Measurements from ENCODE around the gene ERFL. TPM values are rescaled to one million over a fixed set of nuclear protein-coding genes. Genes with fewer than 3 reads are reported as not detected.

The ERFL gene
- total RNA-seq, 2 experiments from 2014 or later: 7.7 to 8.9 TPM

DNA sequence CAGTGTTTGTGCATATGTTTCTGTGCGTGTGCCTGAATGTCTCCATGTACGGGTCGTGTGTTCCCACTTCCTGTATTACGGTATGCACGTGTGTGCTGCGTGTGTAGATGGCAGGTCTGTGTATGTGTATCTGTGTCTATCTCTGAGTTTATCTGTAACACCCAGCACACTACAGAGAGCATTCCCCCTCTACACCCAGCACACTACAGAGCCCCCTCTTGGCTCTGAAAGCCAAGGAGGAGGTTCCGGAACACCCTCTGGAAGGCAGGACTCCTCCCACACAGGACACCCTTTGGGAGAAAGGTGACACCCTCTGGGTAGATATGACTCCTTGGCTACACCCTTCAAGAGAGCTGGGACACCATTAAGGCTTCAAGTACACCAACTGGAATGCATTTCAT lies 2.1 kb upstream of the ERFL start:
- POLR2A ChIA-PET: interaction anchor here (0.8 to 4.7 kb wide), 7 partner anchors 13 to 70 kb away, joined by 3 to 62 read pairs (median 7); partner anchors contain the start of genes ARHGEF1 and RPS19
- Histone ChIP-seq H3K36me3 (ENCODE audit: insufficient read depth, low read length) (no peaks in the 10 kb centered on the region), H3K9me3 (ENCODE audit: control insufficient read depth in 1 of 2, insufficient read depth in 1 of 2, low read length in 2 of 2) (no peaks in the 10 kb centered on the region), H3K27ac (ENCODE audit: low read depth in 1 of 2, low read length in 2 of 2) (no peak overlapping the region), H3K27me3 (ENCODE audit: control insufficient read depth in 1 of 2, insufficient read depth in 2 of 2, low read length in 2 of 2) (no peaks in the 10 kb centered on the region), H3K4me3 (ENCODE audit: low read length) (no peak overlapping the region), H3K4me1 (ENCODE audit: insufficient read depth, low read length) (peaks cover 50% of the 10 kb centered on the region)
- Mint-ChIP-seq H3K27me3 (no peaks in the 10 kb centered on the region), H3K9me3 (no peaks in the 10 kb centered on the region), H3K4me3 (peak overlapping the region; percentile 82), H3K27ac (peak overlapping the region; percentile 86), H3K4me1 (ENCODE audit: low read depth) (peaks cover 53% of the 10 kb centered on the region), H3K36me3 (ENCODE audit: low read depth) (peaks cover 6% of the 10 kb centered on the region)
- peak; percentile 19 for ATAC-seq (ENCODE audit: poor library complexity)
- no peak for DNase-seq
- intact Hi-C loops (cut with DNase I, micrococcal nuclease): loop anchor here in 1 of 2 experiments (5.0 kb wide), 1 partner anchor 58 kb away; no protein-coding TSS in a partner anchor
- CTCF ChIA-PET: interaction anchor here (1.8 to 2.5 kb wide), 3 partner anchors 57 to 71 kb away, joined by 6 to 9 read pairs (median 9); partner anchors contain the start of gene RPS19
- TF ChIP-seq, protein P1, sequence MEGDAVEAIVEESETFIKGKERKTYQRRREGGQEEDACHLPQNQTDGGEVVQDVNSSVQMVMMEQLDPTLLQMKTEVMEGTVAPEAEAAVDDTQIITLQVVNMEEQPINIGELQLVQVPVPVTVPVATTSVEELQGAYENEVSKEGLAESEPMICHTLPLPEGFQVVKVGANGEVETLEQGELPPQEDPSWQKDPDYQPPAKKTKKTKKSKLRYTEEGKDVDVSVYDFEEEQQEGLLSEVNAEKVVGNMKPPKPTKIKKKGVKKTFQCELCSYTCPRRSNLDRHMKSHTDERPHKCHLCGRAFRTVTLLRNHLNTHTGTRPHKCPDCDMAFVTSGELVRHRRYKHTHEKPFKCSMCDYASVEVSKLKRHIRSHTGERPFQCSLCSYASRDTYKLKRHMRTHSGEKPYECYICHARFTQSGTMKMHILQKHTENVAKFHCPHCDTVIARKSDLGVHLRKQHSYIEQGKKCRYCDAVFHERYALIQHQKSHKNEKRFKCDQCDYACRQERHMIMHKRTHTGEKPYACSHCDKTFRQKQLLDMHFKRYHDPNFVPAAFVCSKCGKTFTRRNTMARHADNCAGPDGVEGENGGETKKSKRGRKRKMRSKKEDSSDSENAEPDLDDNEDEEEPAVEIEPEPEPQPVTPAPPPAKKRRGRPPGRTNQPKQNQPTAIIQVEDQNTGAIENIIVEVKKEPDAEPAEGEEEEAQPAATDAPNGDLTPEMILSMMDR (IDR thresholded peaks at IDR 0.05): no peak

DNA sequence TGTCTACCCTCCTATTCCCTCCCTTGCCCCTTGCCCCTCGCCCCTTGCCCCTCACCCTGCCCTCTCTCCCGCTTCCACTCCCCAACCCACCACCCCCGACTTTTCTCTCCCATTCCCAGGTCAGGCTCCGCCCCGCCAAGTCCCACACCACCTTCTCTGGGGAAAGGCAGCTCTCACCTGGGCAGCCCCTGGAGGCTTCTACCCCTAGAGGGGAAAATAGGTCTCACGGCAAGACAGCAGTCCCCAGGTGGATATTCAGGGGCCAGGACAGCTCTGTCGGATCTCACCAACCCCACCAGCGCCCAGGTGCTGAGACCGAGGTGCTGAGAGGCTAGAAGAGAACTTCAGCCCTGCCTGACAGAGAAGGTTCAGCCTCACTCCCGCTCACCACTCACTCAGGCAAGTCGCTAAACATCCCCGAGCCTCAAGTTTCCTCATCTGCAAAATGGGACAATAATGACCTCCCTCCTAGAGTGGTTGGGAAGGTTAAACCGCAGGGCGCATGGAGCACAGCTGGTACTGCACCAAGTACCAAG lies 1.4 kb upstream of the ERFL start:
- TF ChIP-seq, protein P1 (IDR thresholded peaks at IDR 0.05): no peak
- POLR2A ChIA-PET: interaction anchor here (1.0 to 4.7 kb wide), 5 partner anchors 18 to 69 kb away, joined by 5 to 62 read pairs (median 7); partner anchors contain the start of genes ARHGEF1 and RPS19
- peaks cover 46% of the 10 kb centered on the region for H3K4me1 Mint-ChIP-seq (ENCODE audit: low read depth)
- no peak for ATAC-seq (ENCODE audit: poor library complexity)
- peaks cover 6% of the 10 kb centered on the region for H3K36me3 Mint-ChIP-seq (ENCODE audit: low read depth)
- CTCF ChIA-PET: interaction anchor here (2.1 to 2.5 kb wide), 2 partner anchors 56 to 70 kb away, joined by 9 read pairs; partner anchors contain the start of gene RPS19
- H3K36me3 ChIP-seq (ENCODE audit: insufficient read depth, low read length): no peaks in the 10 kb centered on the region
- DNase-seq: no peak
- no peaks in the 10 kb centered on the region for H3K27me3 ChIP-seq (ENCODE audit: control insufficient read depth in 1 of 2, insufficient read depth in 2 of 2, low read length in 2 of 2)
- no peaks in the 10 kb centered on the region for H3K9me3 Mint-ChIP-seq
- H3K4me3 Mint-ChIP-seq: peak overlapping the region; percentile 82
- intact Hi-C loops (cut with DNase I, micrococcal nuclease): loop anchor here (2.0 to 5.0 kb wide), 4 partner anchors 15 to 57 kb away; no protein-coding TSS in a partner anchor
- H3K27ac Mint-ChIP-seq: peak overlapping the region; percentile 86
- H3K4me1 ChIP-seq (ENCODE audit: insufficient read depth, low read length): peaks cover 43% of the 10 kb centered on the region
- no peaks in the 10 kb centered on the region for H3K27me3 Mint-ChIP-seq
- H3K9me3 ChIP-seq (ENCODE audit: control insufficient read depth in 1 of 2, insufficient read depth in 1 of 2, low read length in 2 of 2): no peaks in the 10 kb centered on the region
- H3K27ac ChIP-seq (ENCODE audit: low read depth in 1 of 2, low read length in 2 of 2): peak overlapping the region in 1 of 2 donors; percentile 37
- H3K4me3 ChIP-seq (ENCODE audit: low read length): no peak overlapping the region

DNA sequence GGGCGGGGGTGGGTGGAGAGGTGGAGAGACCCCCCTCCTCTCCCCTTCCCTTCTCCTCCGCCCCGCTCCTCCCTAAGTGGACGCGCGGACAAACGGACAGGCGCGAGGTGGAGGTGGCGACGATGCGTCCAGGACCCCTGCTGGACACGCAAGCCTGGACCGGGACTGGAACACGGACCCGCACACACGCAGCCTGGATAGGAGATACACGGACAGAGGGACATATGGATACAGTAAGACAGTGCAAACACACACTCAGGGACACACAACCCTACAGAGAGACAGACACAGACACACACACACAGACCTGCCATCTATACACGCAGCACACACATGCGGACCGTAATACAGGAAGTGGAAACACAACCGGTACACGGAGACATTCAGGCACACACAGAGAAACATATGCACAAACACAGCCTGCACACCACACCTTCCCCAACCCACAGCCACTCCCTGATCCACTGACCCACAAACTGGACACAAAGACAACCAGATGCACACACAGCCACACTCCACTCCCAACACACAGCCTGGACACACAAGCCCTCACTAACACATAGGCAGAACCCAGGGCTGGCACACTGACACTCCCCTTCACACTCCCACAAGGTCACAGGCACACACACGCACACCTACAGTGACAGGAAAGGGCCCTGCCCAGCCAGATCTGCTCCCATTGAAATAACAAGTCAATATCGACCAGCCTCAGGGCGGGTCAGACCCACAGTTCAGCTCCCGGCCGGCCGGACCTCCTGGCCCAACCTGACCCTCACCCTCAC lies 696 bp upstream of the ERFL start:
- Histone ChIP-seq H3K27me3 (ENCODE audit: control insufficient read depth in 1 of 2, insufficient read depth in 2 of 2, low read length in 2 of 2) (no peaks in the 10 kb centered on the region), H3K27ac (ENCODE audit: low read depth in 1 of 2, low read length in 2 of 2) (peak overlapping the region in 1 of 2 donors; percentile 37), H3K36me3 (ENCODE audit: insufficient read depth, low read length) (no peaks in the 10 kb centered on the region), H3K4me1 (ENCODE audit: insufficient read depth, low read length) (peaks cover 36% of the 10 kb centered on the region), H3K4me3 (ENCODE audit: low read length) (peak overlapping the region; percentile 71), H3K9me3 (ENCODE audit: control insufficient read depth in 1 of 2, insufficient read depth in 1 of 2, low read length in 2 of 2) (no peaks in the 10 kb centered on the region)
- intact Hi-C loops (cut with DNase I, micrococcal nuclease): loop anchor here (2.0 to 5.0 kb wide), 3 partner anchors 16 to 42 kb away; no protein-coding TSS in a partner anchor
- ChIA-PET CTCF (interaction anchor here (2.1 to 2.5 kb wide), 2 partner anchors 56 to 69 kb away, joined by 9 read pairs; partner anchors contain the start of gene RPS19), POLR2A (interaction anchor here (1.0 to 4.7 kb wide), 12 partner anchors 12 to 69 kb away, joined by 3 to 62 read pairs (median 6); partner anchors contain the start of genes ARHGEF1 and RPS19)
- H3K27ac Mint-ChIP-seq: peak overlapping the region; percentile 86
- TF ChIP-seq, protein P1 (IDR thresholded peaks at IDR 0.05): no peak
- no peaks in the 10 kb centered on the region for H3K9me3 Mint-ChIP-seq
- peak; percentile 76 for ATAC-seq (ENCODE audit: poor library complexity)
- no peaks in the 10 kb centered on the region for H3K27me3 Mint-ChIP-seq
- peak in 6 of 14 experiments; percentile 20 to 74 (median 66) for DNase-seq
- H3K4me3 Mint-ChIP-seq: peak overlapping the region; percentile 90
- H3K36me3 Mint-ChIP-seq (ENCODE audit: low read depth): peaks cover 6% of the 10 kb centered on the region
- H3K4me1 Mint-ChIP-seq (ENCODE audit: low read depth): peaks cover 40% of the 10 kb centered on the region

Measured in CD4-positive, alpha-beta T cell (primary cell).